Rectal smooth muscle tissue (tissue), 1 donor: ENCODE data around the gene UBA5.
"Not testable (repeated sequence)": the region's sequence is repeated elsewhere in the genome, so short reads cannot be mapped to it uniquely, and the experiment has no call there.

Experiments
- H3K27ac ChIP-seq: one replicate; pipeline ENCODE4 v1.7.0; 2013; ENCODE audit warnings: low read depth, low read length, inconsistent platforms
- H3K27me3 ChIP-seq: one replicate; pipeline ENCODE4 v1.7.0; 2013; ENCODE audit warnings: low read length; ENCODE audit not compliant: control insufficient read depth, insufficient read depth
- H3K36me3 ChIP-seq: one replicate; pipeline ENCODE4 v1.7.0; 2013; ENCODE audit warnings: low read length; ENCODE audit not compliant: control insufficient read depth, insufficient read depth
- H3K4me1 ChIP-seq: one replicate; pipeline ENCODE4 v1.7.0; 2013; ENCODE audit warnings: low read length; ENCODE audit not compliant: control insufficient read depth, insufficient read depth
- H3K4me3 ChIP-seq: one replicate; pipeline ENCODE4 v1.7.0; 2013; ENCODE audit warnings: low read length
- H3K9ac ChIP-seq: one replicate; pipeline ENCODE4 v1.7.0; 2013; ENCODE audit warnings: low read length

Gene UBA5

GRCh38 chr3:132660052-132660810, at the start of gene UBA5:
Gene UBA5, plus strand, starts transcription at chr3:132660329. Its CDS starts 209 bp downstream, at chr3:132660538.
- Histone ChIP-seq H3K36me3 (no peaks in the 10 kb centered on the region), H3K9ac (peak within 1 kb of the TSS; percentile 50), H3K4me3 (peak within 1 kb of the TSS; percentile 94), H3K4me1 (peaks cover 5% of the 10 kb centered on the region), H3K27me3 (no peaks in the 10 kb centered on the region), H3K27ac (peak within 1 kb of the TSS; percentile 91)

DNA sequence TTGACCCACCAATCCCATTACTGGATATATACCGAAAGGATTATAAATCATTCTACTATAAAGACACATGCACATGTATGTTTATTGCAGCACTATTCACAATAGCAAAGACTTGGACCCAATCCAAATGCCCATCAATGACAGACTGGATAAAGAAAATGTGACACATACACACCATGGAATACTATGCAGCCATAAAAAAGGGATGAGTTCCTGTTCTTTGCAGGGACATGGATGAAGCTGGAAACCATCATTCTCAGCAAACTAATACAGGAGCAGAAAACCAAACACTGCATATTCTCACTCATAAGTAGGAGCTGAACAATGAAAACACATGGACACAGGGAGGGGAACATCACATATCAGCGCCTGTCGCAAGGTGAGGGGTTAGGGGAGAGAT, 44.8 kb upstream of the UBA5 start:
- H3K4me3 ChIP-seq, H3K9ac ChIP-seq, H3K36me3 ChIP-seq, H3K27ac ChIP-seq, H3K4me1 ChIP-seq, H3K27me3 ChIP-seq: not testable (repeated sequence)

DNA sequence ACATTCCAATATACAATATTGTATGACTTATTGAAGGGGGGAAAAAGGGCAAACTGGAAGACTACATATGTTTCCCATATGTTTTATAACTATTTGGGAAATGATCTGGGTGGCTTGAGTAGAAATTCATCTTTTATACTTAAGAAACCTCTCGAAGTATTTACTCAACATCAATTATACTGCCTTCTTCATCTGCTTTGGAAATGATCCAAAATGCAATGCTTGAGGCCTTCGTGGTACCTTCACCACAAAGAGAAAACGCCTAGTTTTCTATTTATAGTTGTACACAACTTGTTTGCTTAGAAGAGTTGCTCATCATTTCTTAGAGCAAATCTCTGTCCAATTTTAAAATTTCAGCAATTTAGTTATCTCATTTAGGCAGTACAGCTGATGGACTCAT, 44.2 kb upstream of the UBA5 start:
- no peaks in the 10 kb centered on the region for H3K27me3 ChIP-seq
- no peaks in the 10 kb centered on the region for H3K4me1 ChIP-seq
- H3K27ac ChIP-seq = no peak overlapping the region
- H3K9ac ChIP-seq = no peak overlapping the region
- H3K36me3 ChIP-seq = no peaks in the 10 kb centered on the region
- H3K4me3 ChIP-seq = no peak overlapping the region

- no peaks in the 10 kb centered on the region for H3K36me3 ChIP-seq
- no peaks in the 10 kb centered on the region for H3K27me3 ChIP-seq
- no peaks in the 10 kb centered on the region for H3K4me1 ChIP-seq
- no peak overlapping the region for H3K4me3 ChIP-seq
- no peak overlapping the region for H3K27ac ChIP-seq
- no peak overlapping the region for H3K9ac ChIP-seq
Observed at GRCh38 chr3:132616780-132617179, 43.3 kb upstream of the UBA5 start.

GRCh38 chr3:132622148-132622547, 38.0 kb upstream of the UBA5 start:
- H3K4me1 ChIP-seq = no peaks in the 10 kb centered on the region
- H3K36me3 ChIP-seq = peaks cover 5% of the 10 kb centered on the region
- no peak overlapping the region for H3K9ac ChIP-seq
- H3K4me3 ChIP-seq = no peak overlapping the region
- H3K27ac ChIP-seq = no peak overlapping the region
- H3K27me3 ChIP-seq = no peaks in the 10 kb centered on the region

- Histone ChIP-seq H3K9ac (no peak overlapping the region), H3K27me3 (no peaks in the 10 kb centered on the region), H3K4me1 (no peaks in the 10 kb centered on the region), H3K4me3 (no peak overlapping the region), H3K36me3 (peaks cover 6% of the 10 kb centered on the region), H3K27ac (no peak overlapping the region)
Observed at GRCh38 chr3:132622761-132623160, 37.4 kb upstream of the UBA5 start.

DNA sequence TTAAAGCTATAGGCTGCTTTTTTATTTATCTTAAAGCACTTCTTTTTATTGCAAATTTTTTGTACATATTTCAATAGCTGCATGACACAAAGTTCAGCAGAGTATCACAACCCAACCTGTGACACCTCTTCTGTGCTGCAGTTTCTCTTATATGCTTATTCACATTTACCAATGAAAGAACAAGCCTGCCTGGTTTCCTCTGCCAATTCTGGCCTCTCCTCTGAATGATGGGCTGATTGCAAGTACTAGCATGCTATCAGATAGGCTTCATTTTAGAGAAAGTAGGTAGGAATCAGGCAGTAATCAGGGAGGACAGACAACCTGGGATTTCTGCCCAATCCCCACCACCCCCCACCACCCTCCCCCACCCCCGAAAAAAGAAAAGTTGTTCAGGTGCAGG, 36.5 kb upstream of the UBA5 start:
- Histone ChIP-seq H3K4me1 (no peaks in the 10 kb centered on the region), H3K36me3 (peaks cover 6% of the 10 kb centered on the region), H3K27me3 (no peaks in the 10 kb centered on the region), H3K9ac (no peak overlapping the region), H3K4me3 (no peak overlapping the region), H3K27ac (no peak overlapping the region)

DNA sequence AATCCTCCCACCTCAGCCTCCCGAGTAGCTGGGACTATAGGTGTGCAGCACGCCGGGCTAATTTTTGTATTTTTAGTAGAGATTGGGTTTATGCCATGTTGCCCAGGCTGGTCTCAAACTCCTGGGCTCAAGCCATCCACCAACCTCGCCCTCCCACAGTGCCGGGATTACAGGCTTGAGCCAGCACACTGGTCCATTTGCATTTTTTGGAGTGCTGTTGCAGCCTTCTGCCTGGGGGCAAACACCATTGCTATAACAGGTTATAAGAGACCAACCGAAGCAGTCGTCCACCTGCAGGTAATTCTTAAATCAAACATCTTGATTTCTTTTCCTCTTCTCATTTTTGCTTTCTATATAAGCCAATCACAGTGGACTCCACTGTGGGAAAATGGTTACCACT, 35.3 kb upstream of the UBA5 start:
- H3K36me3 ChIP-seq = peaks cover 6% of the 10 kb centered on the region
- no peaks in the 10 kb centered on the region for H3K4me1 ChIP-seq
- no peak overlapping the region for H3K9ac ChIP-seq
- no peak overlapping the region for H3K4me3 ChIP-seq
- H3K27ac ChIP-seq = no peak overlapping the region
- H3K27me3 ChIP-seq = no peaks in the 10 kb centered on the region

DNA sequence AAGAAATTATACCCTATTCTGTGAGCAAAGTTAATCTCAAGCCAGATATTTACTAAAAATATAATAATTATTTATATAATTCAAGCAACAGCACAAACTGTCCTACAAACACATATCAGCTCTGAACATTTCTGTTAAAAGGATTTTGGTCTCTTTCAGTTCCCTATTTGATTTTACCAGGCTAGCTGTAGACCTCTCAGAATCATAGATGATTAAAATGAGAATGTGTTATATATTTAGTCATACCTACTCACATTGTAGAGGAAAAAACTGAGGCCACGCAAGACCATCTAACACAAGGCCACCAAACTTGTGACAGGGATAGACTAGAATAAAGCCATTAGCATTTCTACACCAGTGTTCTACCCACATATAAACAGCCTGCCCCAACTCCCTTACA, 34.5 kb upstream of the UBA5 start:
- Histone ChIP-seq H3K36me3 (peaks cover 6% of the 10 kb centered on the region), H3K27me3 (no peaks in the 10 kb centered on the region), H3K27ac (no peak overlapping the region), H3K4me3 (no peak overlapping the region), H3K9ac (no peak overlapping the region), H3K4me1 (no peaks in the 10 kb centered on the region)

DNA sequence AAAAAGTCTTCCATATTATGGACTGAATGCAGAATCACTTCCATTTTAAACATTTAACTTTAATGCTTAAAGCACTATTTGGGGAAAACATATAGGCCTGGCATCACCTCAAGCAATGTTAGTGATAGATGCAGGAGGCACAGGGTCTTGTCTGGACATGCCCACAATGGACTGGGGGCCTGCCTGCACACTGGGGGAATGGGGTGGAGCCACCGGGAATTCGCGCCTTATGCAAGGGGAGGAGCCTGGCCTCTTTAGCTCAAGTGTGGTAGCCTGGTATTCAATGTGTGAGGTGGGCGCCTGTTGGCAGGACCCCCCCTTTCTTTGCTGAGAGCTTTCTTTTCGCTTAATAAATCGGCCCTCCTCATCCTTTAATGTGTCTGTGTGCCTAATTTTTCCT, 33.2 kb upstream of the UBA5 start:
- peaks cover 6% of the 10 kb centered on the region for H3K36me3 ChIP-seq
- no peak overlapping the region for H3K27ac ChIP-seq
- no peaks in the 10 kb centered on the region for H3K27me3 ChIP-seq
- H3K4me3 ChIP-seq = no peak overlapping the region
- H3K9ac ChIP-seq = no peak overlapping the region
- no peaks in the 10 kb centered on the region for H3K4me1 ChIP-seq

- H3K27me3 ChIP-seq = no peaks in the 10 kb centered on the region
- no peak overlapping the region for H3K4me3 ChIP-seq
- no peak overlapping the region for H3K27ac ChIP-seq
- no peak overlapping the region for H3K9ac ChIP-seq
- H3K36me3 ChIP-seq = peaks cover 6% of the 10 kb centered on the region
- H3K4me1 ChIP-seq = no peaks in the 10 kb centered on the region
Observed at GRCh38 chr3:132628157-132628556, 32.0 kb upstream of the UBA5 start.

GRCh38 chr3:132629928-132630327, 30.2 kb upstream of the UBA5 start:
- Histone ChIP-seq H3K27me3 (no peaks in the 10 kb centered on the region), H3K4me3 (no peak overlapping the region), H3K27ac (no peak overlapping the region), H3K9ac (no peak overlapping the region), H3K4me1 (no peaks in the 10 kb centered on the region), H3K36me3 (peaks cover 6% of the 10 kb centered on the region)

GRCh38 chr3:132630612-132631011, 29.5 kb upstream of the UBA5 start:
- Histone ChIP-seq H3K27ac (no peak overlapping the region), H3K36me3 (peaks cover 6% of the 10 kb centered on the region), H3K4me3 (no peak overlapping the region), H3K27me3 (no peaks in the 10 kb centered on the region), H3K4me1 (no peaks in the 10 kb centered on the region), H3K9ac (no peak overlapping the region)
